IMR-90 (cell line): Measurements from ENCODE around the gene USP30. TPM values are rescaled to one million over a fixed set of nuclear protein-coding genes. Genes with fewer than 3 reads are reported as not detected.

Experiments
- ATAC-seq: fragments of 200-7000 bp; cut with Tn5 transposase; 2 replicates; pipeline ENCODE4 v1.9.1; 2020; ENCODE audit warnings: low read depth, mild to moderate bottlenecking, moderate library complexity
- BruUV-seq: library from RNA; stranded (reverse); fragments of 400-500 nt; replicated peaks from 2 replicates; lab custom pipeline; 2021; lab: Mats Ljungman, UMichigan
- CTCF ChIA-PET: fragments of 300-600 bp; formaldehyde crosslinking; extraction: SDS; loops from one replicate; lab custom pipeline; 2021; ENCODE audit warnings: antibody characterized with exemption; lab: Yijun Ruan, JAX
- POLR2A ChIA-PET: fragments of 300-600 bp; sonication (Branson Sonifier 250); formaldehyde crosslinking; loops from one replicate; lab custom pipeline; 2022; ENCODE audit warnings: antibody characterized with exemption; ENCODE audit not compliant: unreplicated experiment; lab: Charles Lee
- DNase-seq: peaks from one replicate; pipeline ENCODE4 v3.0.0; 2013
- H2AFZ ChIP-seq: replicated peaks from 2 replicates; pipeline ENCODE3; 2013; ENCODE audit warnings: low read length, mild to moderate bottlenecking; ENCODE audit not compliant: poor library complexity
- H2AK5ac ChIP-seq: 2 replicates; pipeline ENCODE4 v1.6.1; 2013; ENCODE audit warnings: low read depth, low read length, inconsistent platforms
- H2AK9ac ChIP-seq: replicated peaks from 2 replicates; pipeline ENCODE3; 2013; ENCODE audit warnings: mild to moderate bottlenecking, low read depth, low read length, moderate library complexity; ENCODE audit not compliant: poor library complexity
- H2BK120ac ChIP-seq: 2 replicates; pipeline ENCODE4 v1.6.1; 2013; ENCODE audit warnings: low read depth, low read length, inconsistent platforms
- H2BK15ac ChIP-seq: 3 replicates; pipeline ENCODE4 v1.6.1; 2013; ENCODE audit warnings: low read depth, low read length, inconsistent platforms
- H2BK20ac ChIP-seq: 2 replicates; pipeline ENCODE4 v1.6.1; 2013; ENCODE audit warnings: low read depth, mild to moderate bottlenecking, inconsistent platforms, low read length, moderate library complexity
- H2BK5ac ChIP-seq: 2 replicates; pipeline ENCODE4 v1.6.1; 2013; ENCODE audit warnings: mild to moderate bottlenecking, low read depth, low read length, inconsistent platforms; ENCODE audit not compliant: poor library complexity, severe bottlenecking
- H3K14ac ChIP-seq: replicated peaks from 2 replicates; pipeline ENCODE4 v1.6.1; 2013; ENCODE audit warnings: low read depth, low read length, inconsistent platforms
- H3K18ac ChIP-seq: 2 replicates; pipeline ENCODE4 v1.6.1; 2013; ENCODE audit warnings: low read depth, low read length, control low read depth
- H3K23ac ChIP-seq: 2 replicates; pipeline ENCODE4 v1.6.1; 2013; ENCODE audit warnings: low read depth, low read length, inconsistent platforms
- H3K27ac ChIP-seq: 2 replicates; pipeline ENCODE4 v1.5.1; 2013; ENCODE audit warnings: mild to moderate bottlenecking, control low read depth, low read length; ENCODE audit not compliant: insufficient read depth
- H3K27me3 ChIP-seq: 2 replicates; pipeline ENCODE4 v1.6.1; 2013; ENCODE audit warnings: low read length; ENCODE audit not compliant: control insufficient read depth, insufficient read depth
- H3K36me3 ChIP-seq: 2 replicates; pipeline ENCODE4 v1.6.1; 2013; ENCODE audit warnings: low read length, mixed read lengths; ENCODE audit not compliant: control insufficient read depth, insufficient read depth
- H3K4ac ChIP-seq: 2 replicates; pipeline ENCODE4 v1.6.1; 2013; ENCODE audit warnings: low read depth, low read length, inconsistent platforms
- H3K4me1 ChIP-seq: 2 replicates; pipeline ENCODE4 v1.6.1; 2013; ENCODE audit warnings: low read length, mixed read lengths; ENCODE audit not compliant: control insufficient read depth, insufficient read depth
- H3K4me2 ChIP-seq: 2 replicates; pipeline ENCODE4 v1.6.1; 2013; ENCODE audit warnings: low read depth, mild to moderate bottlenecking, control low read depth, low read length, moderate library complexity
- H3K4me3 ChIP-seq: 2 replicates; pipeline ENCODE4 v1.5.1; 2013; ENCODE audit warnings: low read depth, mild to moderate bottlenecking, control low read depth, low read length, moderate library complexity; ENCODE audit not compliant: insufficient read depth
- H3K56ac ChIP-seq: 2 replicates; pipeline ENCODE4 v1.6.1; 2013; ENCODE audit warnings: low read length, inconsistent platforms; ENCODE audit not compliant: insufficient read depth; ENCODE audit errors: extremely low read depth
- H3K79me1 ChIP-seq, 2 experiments: 2 replicates each; pipeline ENCODE4 v1.6.1; 2013; ENCODE audit warnings: low read length in 2 of 2, inconsistent platforms in 1 of 2, low read depth in 1 of 2
- H3K9ac ChIP-seq: 2 replicates; pipeline ENCODE4 v1.6.1; 2013; ENCODE audit warnings: low read depth, low read length, control low read depth
- H3K9me1 ChIP-seq: 2 replicates; pipeline ENCODE4 v1.6.1; 2013; ENCODE audit warnings: low read length, inconsistent platforms; ENCODE audit not compliant: insufficient read depth
- H3K9me3 ChIP-seq: 2 replicates; pipeline ENCODE4 v1.6.1; 2013; ENCODE audit warnings: low read length; ENCODE audit not compliant: control insufficient read depth, insufficient read depth
- H4K20me1 ChIP-seq: 2 replicates; pipeline ENCODE4 v1.6.1; 2013; ENCODE audit warnings: low read length, inconsistent platforms; ENCODE audit not compliant: insufficient read depth
- H4K5ac ChIP-seq: 2 replicates; pipeline ENCODE4 v1.6.1; 2013; ENCODE audit warnings: mild to moderate bottlenecking, low read depth, low read length, control low read depth
- H4K8ac ChIP-seq, 2 experiments: 2 replicates each; pipeline ENCODE4 v1.6.1; 2013; ENCODE audit warnings: low read depth in 2 of 2, low read length in 2 of 2, control low read depth in 1 of 2, inconsistent platforms in 1 of 2
- H4K91ac ChIP-seq: 2 replicates; pipeline ENCODE4 v1.6.1; 2013; ENCODE audit warnings: low read depth, low read length, inconsistent platforms; ENCODE audit not compliant: insufficient read depth
- BHLHE40 ChIP-seq: fragments of 150-350 bp; IDR thresholded peaks from 2 replicates; pipeline ENCODE4 v1.6.1; 2016; ENCODE audit warnings: mild to moderate bottlenecking, low read depth, low read length
- CEBPB ChIP-seq: IDR thresholded peaks from 2 replicates; pipeline ENCODE4 v1.6.1; 2012; ENCODE audit warnings: low read depth, low read length, improper control_type of control experiment
- CHD1 ChIP-seq: IDR thresholded peaks from 2 replicates; pipeline ENCODE4 v1.6.1; 2012; ENCODE audit warnings: low read depth, low read length, improper control_type of control experiment
- ELK1 ChIP-seq: fragments of 150-350 bp; IDR thresholded peaks from 2 replicates; pipeline ENCODE4 v1.6.1; 2016; ENCODE audit warnings: low read depth, mild to moderate bottlenecking, low read length, moderate library complexity, borderline replicate concordance
- FOS ChIP-seq: fragments of 150-350 bp; IDR thresholded peaks from 2 replicates; pipeline ENCODE4 v1.6.1; 2016; ENCODE audit warnings: low read depth, low read length
- MAFK ChIP-seq: IDR thresholded peaks from 2 replicates; pipeline ENCODE4 v1.6.1; 2012; ENCODE audit warnings: low read depth, low read length, improper control_type of control experiment
- MAZ ChIP-seq: IDR thresholded peaks from 2 replicates; pipeline ENCODE4 v1.6.1; 2012; ENCODE audit warnings: low read depth, mild to moderate bottlenecking, low read length, improper control_type of control experiment, moderate library complexity, borderline replicate concordance
- MXI1 ChIP-seq: IDR thresholded peaks from 2 replicates; pipeline ENCODE4 v1.6.1; 2012; ENCODE audit warnings: low read depth, mild to moderate bottlenecking, low read length, moderate library complexity, borderline replicate concordance
- NFE2L2 ChIP-seq: fragments of 150-350 bp; IDR thresholded peaks from 2 replicates; pipeline ENCODE4 v1.6.1; 2016; ENCODE audit warnings: low read depth, mild to moderate bottlenecking, low read length
- POLR2A ChIP-seq: IDR thresholded peaks from 2 replicates; pipeline ENCODE4 v1.6.1; 2012; ENCODE audit warnings: mild to moderate bottlenecking, low read depth, low read length
- RAD21 ChIP-seq: IDR thresholded peaks from 2 replicates; pipeline ENCODE4 v1.6.1; 2012; ENCODE audit warnings: low read length, improper control_type of control experiment
- RCOR1 ChIP-seq: IDR thresholded peaks from 2 replicates; pipeline ENCODE4 v1.6.1; 2012; ENCODE audit warnings: mild to moderate bottlenecking, low read length, improper control_type of control experiment; ENCODE audit not compliant: insufficient replicate concordance
- RFX5 ChIP-seq: IDR thresholded peaks from 2 replicates; pipeline ENCODE4 v1.8.0; 2012; ENCODE audit warnings: low read depth, mild to moderate bottlenecking, low read length, moderate library complexity
- SMC3 ChIP-seq: fragments of 150-350 bp; IDR thresholded peaks from 2 replicates; pipeline ENCODE4 v1.6.1; 2016; ENCODE audit warnings: low read depth, mild to moderate bottlenecking, antibody characterized with exemption, low read length, moderate library complexity
- USF2 ChIP-seq: fragments of 150-350 bp; IDR thresholded peaks from 2 replicates; pipeline ENCODE4 v1.6.1; 2017; ENCODE audit warnings: mild to moderate bottlenecking, antibody characterized with exemption, low read length, low read depth
- WGBS, 2 experiments: methylation state at CpG; one replicate each; pipeline versions ENCODE4 v1.1.5 to v1.1.7; 2013; ENCODE audit warnings: missing lambda C conversion rate in 2 of 2; ENCODE audit not compliant: insufficient read length in 1 of 2; ENCODE audit errors: extremely low coverage in 2 of 2; 5-methylcytosine and 5-hydroxymethylcytosine counted together
- dilution Hi-C: fragments of 300-500 bp; cut with HindIII; formaldehyde crosslinking; loops from one replicate; pipeline ENCODE4 v1.14.3; 2018; ENCODE audit warnings: low sequenced_read_pairs; ENCODE audit not compliant: unreplicated experiment
- in situ Hi-C: fragments of 300-500 bp; cut with MboI; formaldehyde crosslinking; loops from 3 replicates; pipeline ENCODE4 v1.14.3; 2019; ENCODE audit warnings: low sequenced_read_pairs, inconsistent platforms, mixed read lengths
- intact Hi-C: fragments of 100-400 bp; cut with micrococcal nuclease; formaldehyde crosslinking; loops from 2 replicates; pipeline ENCODE4 v1.10.0; 2022
- polyA plus RNA-seq, 3 experiments: library from polyadenylated mRNA; depleted of rRNA; stranded (reverse); fragments of >200 nt; gene quantifications; 2 replicates each; pipeline ENCODE4 v1.2.3, GENCODE V29; 2012; ENCODE audit warnings: low replicate concordance in 1 of 3
- total RNA-seq: library from RNA; depleted of rRNA; stranded (reverse); fragments of >200 nt; gene quantifications from 2 replicates; pipeline ENCODE4 v1.2.3, GENCODE V29; 2012
- TF ChIP-seq, protein P1 (sequence below): conservative IDR thresholded peaks from 2 replicates; pipeline ENCODE4 v1.5.1; 2012; ENCODE audit warnings: mild to moderate bottlenecking, low read depth, low read length, improper control_type of control experiment

USP30 gene
- total and polyA plus RNA-seq, 2 of the 4 experiments (the other 2 are of a cell fraction) = 10.4 to 11.2 TPM

DNA sequence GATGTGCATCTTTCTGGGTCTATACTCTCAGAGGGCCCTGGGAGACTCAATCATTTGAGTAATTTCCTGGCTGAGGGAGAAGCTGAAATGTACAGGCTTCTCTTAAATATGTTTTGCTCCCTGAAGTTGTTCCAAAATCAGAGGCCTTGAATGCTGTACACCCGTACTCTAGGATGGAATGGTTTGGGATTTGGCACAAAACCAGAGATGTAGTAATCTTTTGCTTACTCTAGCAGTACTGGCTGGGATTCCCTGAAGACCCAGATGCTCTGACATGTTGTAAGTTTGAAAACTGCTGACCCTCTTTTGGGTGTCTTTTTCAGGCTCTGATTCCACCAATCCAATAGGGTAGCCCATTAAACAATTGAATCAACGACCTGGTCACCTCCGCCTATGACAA is 74.4 kb downstream of the USP30 start:
- Histone ChIP-seq H3K79me1 (no peaks in the 10 kb centered on the region), H2AK9ac (no peak overlapping the region), H4K5ac (no peak overlapping the region), H2BK20ac (no peak overlapping the region), H2AK5ac (no peak overlapping the region), H3K27ac (no peak overlapping the region), H3K36me3 (no peaks in the 10 kb centered on the region), H2AFZ (no peak overlapping the region), H3K9me3 (no peaks in the 10 kb centered on the region), H4K91ac (no peak overlapping the region), H2BK15ac (no peak overlapping the region), H3K9me1 (no peaks in the 10 kb centered on the region), H2BK5ac (no peak overlapping the region), H3K18ac (no peak overlapping the region), H3K23ac (no peak overlapping the region), H4K8ac (no peak overlapping the region), H3K14ac (no peak overlapping the region), H3K4me1 (peaks cover 4% of the 10 kb centered on the region; the same call in 1 of the 2 replicates), H3K9ac (no peak overlapping the region), H3K56ac (no peak overlapping the region), H4K20me1 (no peaks in the 10 kb centered on the region), H3K4me2 (no peak overlapping the region), H2BK120ac (no peak overlapping the region), H3K4me3 (no peak overlapping the region), H3K4ac (no peak overlapping the region), H3K27me3 (peaks cover 6% of the 10 kb centered on the region)
- intact Hi-C loops = no loop called here
- BruUV-seq = no TSS peak
- dilution Hi-C loops = no loop called here
- WGBS, 2 experiments = 60% methylated on average over 1 of the region's 3 CpGs; no CpG with 5 or more reads in 1 of the 2 experiments
- ChIA-PET POLR2A (interaction anchor here (0.6 kb wide), 1 partner anchor 180 kb away, joined by 6 read pairs; no protein-coding TSS in a partner anchor), CTCF (interaction anchor here (0.9 kb wide), 1 partner anchor 15 kb away, joined by 4 read pairs; no protein-coding TSS in a partner anchor)
- TF ChIP-seq CHD1 (no peak), USF2 (no peak), POLR2A (no peak), MAFK (no peak), FOS (no peak), MAZ (no peak), ELK1 (no peak), MXI1 (no peak), RAD21 (no peak), SMC3 (no peak), BHLHE40 (no peak), NFE2L2 (no peak), RFX5 (no peak), RCOR1 (no peak), CEBPB (no peak)
- TF ChIP-seq, protein P1, sequence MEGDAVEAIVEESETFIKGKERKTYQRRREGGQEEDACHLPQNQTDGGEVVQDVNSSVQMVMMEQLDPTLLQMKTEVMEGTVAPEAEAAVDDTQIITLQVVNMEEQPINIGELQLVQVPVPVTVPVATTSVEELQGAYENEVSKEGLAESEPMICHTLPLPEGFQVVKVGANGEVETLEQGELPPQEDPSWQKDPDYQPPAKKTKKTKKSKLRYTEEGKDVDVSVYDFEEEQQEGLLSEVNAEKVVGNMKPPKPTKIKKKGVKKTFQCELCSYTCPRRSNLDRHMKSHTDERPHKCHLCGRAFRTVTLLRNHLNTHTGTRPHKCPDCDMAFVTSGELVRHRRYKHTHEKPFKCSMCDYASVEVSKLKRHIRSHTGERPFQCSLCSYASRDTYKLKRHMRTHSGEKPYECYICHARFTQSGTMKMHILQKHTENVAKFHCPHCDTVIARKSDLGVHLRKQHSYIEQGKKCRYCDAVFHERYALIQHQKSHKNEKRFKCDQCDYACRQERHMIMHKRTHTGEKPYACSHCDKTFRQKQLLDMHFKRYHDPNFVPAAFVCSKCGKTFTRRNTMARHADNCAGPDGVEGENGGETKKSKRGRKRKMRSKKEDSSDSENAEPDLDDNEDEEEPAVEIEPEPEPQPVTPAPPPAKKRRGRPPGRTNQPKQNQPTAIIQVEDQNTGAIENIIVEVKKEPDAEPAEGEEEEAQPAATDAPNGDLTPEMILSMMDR = no peak
- ATAC-seq (peak; percentile 52), DNase-seq (peak; percentile 18)
- in situ Hi-C loops = no loop called here
